HFFc6 (cell line): ENCODE data around the gene PTPRN2. TPM values are rescaled to one million over a fixed set of nuclear protein-coding genes. Genes with fewer than 3 reads are reported as not detected.

Source experiments
- DNase-seq: peaks from one replicate; pipeline ENCODE4 v3.0.0-alpha.2; 2018
- H3K27ac Mint-ChIP-seq: 2 replicates; pipeline ENCODE4 v1.8.0; 2020; ENCODE audit warnings: mild to moderate bottlenecking, mixed read lengths
- H3K27me3 Mint-ChIP-seq: 2 replicates; pipeline ENCODE4 v1.8.0; 2021; ENCODE audit warnings: mild to moderate bottlenecking, moderate library complexity, mixed read lengths; ENCODE audit not compliant: insufficient read depth
- H3K36me3 Mint-ChIP-seq: 2 replicates; pipeline ENCODE4 v1.8.0; 2021; ENCODE audit warnings: low read depth, mixed read lengths
- H3K4me1 Mint-ChIP-seq: 2 replicates; pipeline ENCODE4 v1.8.0; 2020; ENCODE audit warnings: low read depth, mixed read lengths
- H3K4me3 Mint-ChIP-seq: 2 replicates; pipeline ENCODE4 v1.8.0; 2020; ENCODE audit warnings: mild to moderate bottlenecking, moderate library complexity, mixed read lengths
- H3K9me3 Mint-ChIP-seq: 2 replicates; pipeline ENCODE4 v1.8.0; 2020; ENCODE audit warnings: mild to moderate bottlenecking, mixed read lengths
- CTCF ChIP-seq: fragments of 200-600 bp; sonication (generic); IDR thresholded peaks from 2 replicates; pipeline ENCODE4 v1.5.0; 2021; ENCODE audit warnings: antibody characterized with exemption, mild to moderate bottlenecking
- total RNA-seq, 6 experiments: library from RNA; stranded (reverse); fragmentation: NEBNext Ultra II Directional; extraction: Animal tissue kit (Norgen Biotek cat#: 25700); gene quantifications; 2 replicates in 1 of 6; 3 replicates in 5 of 6; pipeline ENCODE4 v1.2.3, GENCODE V29; 2021

PTPRN2 gene
- total RNA-seq, 6 experiments from 2014 or later = 0.05 to 0.27 (median 0.23) TPM

DNA sequence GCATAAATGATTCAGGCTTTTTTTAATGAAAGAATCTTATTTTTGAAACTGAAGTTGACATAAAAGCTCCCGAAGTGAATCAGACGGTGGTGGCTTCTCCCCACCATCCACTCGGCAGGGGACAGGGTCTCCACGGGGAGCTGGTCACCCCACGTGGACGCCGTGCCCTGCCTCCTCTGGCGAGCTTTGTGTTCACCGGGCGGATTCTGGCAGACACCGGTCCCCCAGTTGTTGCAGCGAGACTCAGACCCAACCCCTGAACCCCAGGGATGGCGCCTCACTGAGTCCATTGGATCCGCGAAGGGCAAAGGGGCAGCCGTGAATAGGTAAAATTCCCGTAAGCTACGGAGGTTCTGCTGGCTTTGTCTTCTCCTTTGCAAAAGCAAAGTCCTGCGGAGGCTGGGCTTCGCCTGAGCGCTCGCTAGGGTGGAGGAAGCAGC lies 38.4 kb downstream of the PTPRN2 start:
- Mint-ChIP-seq H3K4me1 (no peaks in the 10 kb centered on the region), H3K27ac (no peak overlapping the region), H3K9me3 (peaks cover 32% of the 10 kb centered on the region), H3K27me3 (peaks cover 3% of the 10 kb centered on the region; the same call in 1 of the 2 replicates), H3K4me3 (no peak overlapping the region), H3K36me3 (no peaks in the 10 kb centered on the region)
- no peak for TF ChIP-seq CTCF
- DNase-seq = no peak

DNA sequence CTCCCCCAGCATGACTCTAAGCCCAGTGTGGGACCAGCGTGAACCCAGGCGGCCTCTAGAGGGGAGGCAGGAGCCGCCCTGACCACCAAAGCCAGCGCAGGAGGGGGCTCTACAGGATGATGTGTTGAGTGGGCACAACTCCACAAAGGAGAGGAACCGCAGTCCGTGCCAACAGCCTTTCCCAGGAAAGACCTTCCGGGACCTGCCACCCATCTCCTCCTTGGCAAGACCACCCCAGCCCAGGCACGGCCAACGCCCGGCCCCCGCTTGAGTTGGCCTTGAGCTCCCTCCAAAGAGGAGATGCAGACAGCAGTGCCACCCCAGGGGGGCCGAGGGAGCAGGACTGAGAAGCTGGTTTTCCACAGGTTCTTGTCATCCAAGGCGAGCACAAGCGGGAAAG lies 38.9 kb downstream of the PTPRN2 start:
- peaks cover 32% of the 10 kb centered on the region for H3K9me3 Mint-ChIP-seq
- no peak for TF ChIP-seq CTCF
- H3K27ac Mint-ChIP-seq = no peak overlapping the region
- H3K36me3 Mint-ChIP-seq = no peaks in the 10 kb centered on the region
- no peaks in the 10 kb centered on the region for H3K4me1 Mint-ChIP-seq
- peaks cover 3% of the 10 kb centered on the region; the same call in 1 of the 2 replicates for H3K27me3 Mint-ChIP-seq
- no peak overlapping the region for H3K4me3 Mint-ChIP-seq
- DNase-seq = no peak

- H3K27ac Mint-ChIP-seq = no peak overlapping the region
- H3K27me3 Mint-ChIP-seq = peaks cover 3% of the 10 kb centered on the region; the same call in 1 of the 2 replicates
- peaks cover 29% of the 10 kb centered on the region for H3K9me3 Mint-ChIP-seq
- no peak for TF ChIP-seq CTCF
- no peak for DNase-seq
- no peaks in the 10 kb centered on the region for H3K36me3 Mint-ChIP-seq
- no peak overlapping the region for H3K4me3 Mint-ChIP-seq
- no peaks in the 10 kb centered on the region for H3K4me1 Mint-ChIP-seq
Observed at GRCh38 chr7:158547817-158548216, 39.8 kb downstream of the PTPRN2 start.

DNA sequence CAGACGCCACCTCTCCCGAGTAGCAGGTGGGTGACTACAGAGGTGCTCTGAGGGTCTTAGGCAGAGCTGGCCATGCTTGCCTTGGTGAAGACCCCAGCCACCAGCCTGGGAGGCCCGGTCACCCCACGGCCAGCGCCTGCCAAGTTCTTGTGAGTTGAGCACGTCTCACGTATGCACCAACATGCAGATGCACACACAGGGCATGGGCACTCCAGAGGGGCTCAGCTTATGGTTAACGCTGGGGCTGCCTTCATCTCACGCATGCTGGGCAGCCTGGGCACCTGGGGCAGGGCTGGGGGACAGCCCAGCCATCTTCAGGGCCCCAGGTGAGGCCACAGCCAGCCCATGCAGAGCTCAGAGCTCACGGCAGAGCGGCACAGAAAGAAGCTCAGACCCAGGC lies 41.0 kb downstream of the PTPRN2 start:
- H3K27ac Mint-ChIP-seq = no peak overlapping the region
- no peak overlapping the region for H3K4me3 Mint-ChIP-seq
- no peak for DNase-seq
- peaks cover 27% of the 10 kb centered on the region for H3K9me3 Mint-ChIP-seq
- no peak for TF ChIP-seq CTCF
- peaks cover 3% of the 10 kb centered on the region; the same call in 1 of the 2 replicates for H3K27me3 Mint-ChIP-seq
- H3K36me3 Mint-ChIP-seq = no peaks in the 10 kb centered on the region
- no peaks in the 10 kb centered on the region for H3K4me1 Mint-ChIP-seq

DNA sequence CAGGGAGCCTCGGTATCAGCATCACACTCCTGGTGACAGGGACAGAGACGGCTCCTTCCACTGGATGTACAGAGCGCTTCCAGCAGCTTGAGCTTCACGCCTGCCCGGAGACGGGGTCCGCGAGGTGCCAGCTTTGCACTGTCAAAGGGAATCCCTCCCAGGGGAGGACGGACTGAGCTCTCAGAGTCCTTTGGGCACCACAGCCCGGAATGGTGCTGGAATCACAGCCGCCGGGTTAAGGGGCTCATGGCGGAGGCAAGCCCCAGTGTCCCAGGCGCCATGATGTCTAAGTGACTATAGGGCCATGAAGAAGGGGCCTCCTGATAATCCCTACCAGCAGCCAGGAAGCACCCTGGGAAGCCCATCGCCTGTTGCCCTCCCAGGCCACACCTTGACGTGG lies 41.4 kb downstream of the PTPRN2 start:
- TF ChIP-seq CTCF = no peak
- Mint-ChIP-seq H3K4me3 (no peak overlapping the region), H3K27me3 (peaks cover 3% of the 10 kb centered on the region; the same call in 1 of the 2 replicates), H3K4me1 (no peaks in the 10 kb centered on the region), H3K36me3 (no peaks in the 10 kb centered on the region), H3K27ac (no peak overlapping the region), H3K9me3 (peaks cover 27% of the 10 kb centered on the region)
- DNase-seq = no peak

- no peak overlapping the region for H3K4me3 Mint-ChIP-seq
- H3K27me3 Mint-ChIP-seq = no peaks in the 10 kb centered on the region; the same call in 1 of the 2 replicates
- no peak for DNase-seq
- H3K4me1 Mint-ChIP-seq = no peaks in the 10 kb centered on the region
- no peak for TF ChIP-seq CTCF
- no peak overlapping the region for H3K27ac Mint-ChIP-seq
- H3K36me3 Mint-ChIP-seq = no peaks in the 10 kb centered on the region
- peaks cover 21% of the 10 kb centered on the region for H3K9me3 Mint-ChIP-seq
Observed at GRCh38 chr7:158544708-158545107, 42.9 kb downstream of the PTPRN2 start.
